ENCODE results near the gene POFUT2.

GRCh38 chr21:45278156-45278911 lies 9.4 kb downstream of the POFUT2 start:
- TF ChIP-seq POLR2AphosphoS5 (IDR thresholded peaks at IDR 0.05) (no peak), POLR2A (IDR thresholded peaks at IDR 0.05) (no peak), CTCF (IDR thresholded peaks at IDR 0.05 in 8 of 11, conservative IDR thresholded peaks at IDR 0.05 in 3 of 11) (no peak)
